G401.6 (cell line): ENCODE results near the gene GC.
"Not testable (repeated sequence)": the region's sequence is repeated elsewhere in the genome, so short reads cannot be mapped to it uniquely, and the experiment has no call there.

Experiments
- FAIRE-seq: peaks from 2 replicates; lab custom pipeline; 2012; peaks lifted over from hg19 to GRCh38; lab: Jason Lieb, UNC

The GC gene

DNA sequence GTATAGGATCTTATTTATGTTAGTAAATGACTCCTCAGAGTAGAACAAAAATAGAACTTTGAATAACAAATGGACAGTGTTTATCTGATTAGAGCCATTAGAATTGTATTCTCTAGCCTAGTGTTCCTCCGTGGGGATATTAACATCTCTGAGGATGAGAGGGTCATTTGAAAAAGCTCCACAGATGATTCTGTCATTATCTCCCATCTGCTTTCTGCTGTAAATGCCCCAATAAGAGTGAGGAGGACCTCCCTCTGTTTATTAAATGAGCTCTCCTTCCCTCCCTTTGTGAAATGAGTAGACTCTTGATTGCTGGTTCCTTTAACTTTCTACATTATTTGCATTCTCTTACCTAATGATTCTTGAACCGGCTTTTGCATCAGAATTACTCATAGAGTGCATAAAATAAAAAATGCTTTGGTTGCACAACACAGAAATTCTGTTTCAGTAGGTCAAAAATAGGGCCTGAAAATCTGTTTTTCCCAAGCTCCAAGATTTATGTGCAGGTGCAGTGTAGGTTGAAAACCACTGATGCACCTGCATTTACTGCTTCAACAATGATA, 18.0 kb downstream of the GC start:
- no peak for FAIRE-seq

- no peak for FAIRE-seq
These were observed 18.5 kb downstream of the GC start for GRCh38 chr4:71765350-71765749.

DNA sequence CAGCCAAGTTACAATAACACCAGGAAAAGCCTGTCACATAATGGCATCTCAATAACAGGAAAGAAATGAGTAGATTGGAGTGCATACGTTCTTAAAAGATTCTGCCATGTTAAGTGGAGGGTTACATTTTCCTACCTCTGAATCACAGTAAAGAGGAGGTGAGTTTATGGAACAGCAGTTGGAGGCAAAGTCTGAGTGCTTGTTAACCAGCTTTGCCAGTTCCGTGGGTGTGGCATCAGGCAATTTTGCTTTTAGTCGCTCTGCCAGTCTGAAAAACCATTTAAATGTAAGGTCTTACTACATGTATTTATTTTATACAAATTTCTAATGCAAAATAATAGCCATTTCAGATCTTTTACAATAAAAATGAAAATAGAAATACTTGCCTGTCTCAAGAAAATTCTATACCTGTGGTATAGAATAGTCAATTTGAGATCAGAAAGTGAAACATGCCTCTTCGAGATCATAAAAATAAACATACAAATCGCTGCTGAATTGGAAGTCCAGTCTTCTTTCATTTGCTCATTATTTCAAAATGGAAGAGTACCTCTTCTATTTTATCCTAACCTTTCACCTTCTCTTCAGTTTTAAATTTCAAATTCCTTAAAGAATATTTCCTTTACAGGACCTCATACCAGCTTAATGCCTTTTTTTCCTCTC, 31.4 kb downstream of the GC start:
- FAIRE-seq = no peak

- FAIRE-seq = no peak
These were observed 34.8 kb downstream of the GC start for GRCh38 chr4:71749008-71749594.

- no peak for FAIRE-seq
These were observed 37.5 kb downstream of the GC start for GRCh38 chr4:71746379-71746778.

DNA sequence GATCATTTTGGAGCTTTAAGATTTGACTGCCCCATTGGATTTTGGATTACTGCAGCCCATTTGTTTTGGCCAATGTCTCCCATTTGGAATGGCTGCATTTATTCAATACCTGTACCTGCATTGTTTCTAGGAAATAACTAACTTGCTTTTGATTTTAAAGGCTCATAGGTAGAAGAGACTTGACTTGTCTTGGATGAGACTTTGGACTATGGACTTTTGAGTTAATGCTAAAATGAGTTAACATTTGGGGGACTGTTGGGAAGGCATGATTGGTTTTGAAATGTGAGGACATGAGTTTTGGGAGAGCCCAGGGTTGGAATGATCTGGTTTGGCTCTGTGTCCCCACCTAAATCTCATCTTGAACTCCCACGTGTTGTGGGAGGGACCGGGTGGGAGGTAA, 45.1 kb downstream of the GC start:
- not testable (repeated sequence) for FAIRE-seq

DNA sequence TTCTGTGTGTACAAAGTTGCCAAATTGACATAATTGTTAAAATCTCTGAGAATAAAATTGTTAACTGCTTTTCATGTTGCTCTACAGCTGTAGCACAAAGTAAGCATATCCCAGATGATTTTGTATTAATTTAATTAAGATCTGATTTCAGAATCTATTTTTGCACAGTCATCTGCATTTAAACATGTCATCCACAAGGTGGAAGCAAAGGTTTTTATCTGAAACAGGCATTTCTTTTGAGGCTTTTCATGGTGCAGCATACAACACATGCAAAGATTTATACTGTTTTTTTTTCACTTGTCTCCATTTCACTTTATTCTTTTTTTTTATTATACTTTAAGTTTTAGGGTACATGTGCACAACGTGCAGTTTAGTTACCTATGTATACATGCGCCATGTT, 51.2 kb downstream of the GC start:
- FAIRE-seq = peak; percentile 87

- no peak for FAIRE-seq
These were observed 51.8 kb downstream of the GC start for GRCh38 chr4:71732066-71732465.

- FAIRE-seq = no peak
These were observed 54.0 kb downstream of the GC start for GRCh38 chr4:71729856-71730255.

DNA sequence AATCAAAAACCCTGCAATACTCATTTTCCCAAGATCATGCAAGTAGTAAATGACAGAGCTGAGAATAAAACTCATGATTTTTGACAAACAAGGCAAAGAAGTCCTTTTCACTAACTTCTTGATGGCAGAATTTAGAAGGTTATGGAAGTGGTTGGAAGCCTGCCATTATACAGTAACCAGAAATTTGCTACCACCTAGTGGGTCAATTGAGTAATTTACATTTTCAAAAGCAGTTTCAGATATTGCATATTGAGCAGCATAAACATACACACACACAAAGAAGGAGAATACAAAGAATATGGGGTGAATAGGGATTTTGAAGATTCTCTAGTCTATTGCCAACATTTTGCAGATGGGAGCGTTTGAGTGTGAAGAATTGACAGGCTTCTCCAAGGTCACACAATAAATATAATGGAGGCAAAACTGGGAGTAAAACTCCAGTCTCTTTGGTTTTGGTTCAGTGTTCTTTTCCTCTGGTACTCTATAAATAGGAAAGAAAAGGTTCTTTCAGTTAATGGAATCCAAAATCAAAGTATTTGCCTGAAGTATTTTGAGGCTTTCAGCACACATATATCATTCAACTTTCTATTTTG, 70.2 kb downstream of the GC start:
- FAIRE-seq = peak; percentile 83

DNA sequence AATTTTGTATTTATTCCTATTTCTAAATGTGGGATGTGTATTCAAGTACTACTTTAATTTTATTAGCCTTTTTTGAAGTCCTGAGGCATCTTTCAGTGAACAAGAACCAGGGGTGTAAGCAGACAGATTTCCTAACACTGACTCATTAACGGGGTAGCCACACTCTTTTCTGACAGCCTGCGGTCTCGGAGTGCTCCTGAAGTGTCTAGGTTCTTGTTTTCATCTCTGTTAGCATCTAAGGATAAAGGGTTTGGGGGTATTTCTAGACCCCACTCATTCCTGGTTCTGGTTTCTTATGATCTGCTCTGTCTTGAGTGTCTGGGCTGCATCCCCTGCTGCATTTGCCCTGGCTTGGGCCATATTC, 71.9 kb downstream of the GC start:
- FAIRE-seq = no peak

- FAIRE-seq = no peak
These were observed 72.6 kb downstream of the GC start for GRCh38 chr4:71711044-71711984.

DNA sequence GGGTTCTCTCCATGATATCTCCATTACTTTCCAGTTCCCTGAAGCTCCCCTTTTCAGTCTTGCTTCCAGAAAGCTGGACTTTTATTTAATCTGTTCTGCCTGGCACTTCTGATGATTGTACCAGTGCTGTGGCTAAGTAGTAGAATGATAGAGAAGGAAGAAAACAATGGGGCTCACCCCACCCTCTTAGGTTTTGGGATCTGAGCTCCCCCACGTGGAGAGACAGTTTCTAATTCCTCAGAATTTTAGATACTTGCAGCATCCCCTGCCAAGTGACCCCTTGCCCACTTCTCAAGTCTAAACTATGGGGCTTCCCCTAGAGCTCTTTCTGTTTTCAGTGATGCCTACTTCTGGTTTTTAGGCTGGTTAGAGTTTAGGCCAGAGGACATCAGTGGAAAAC, 73.9 kb downstream of the GC start:
- FAIRE-seq = no peak

GRCh38 chr4:71698141-71698540, 85.7 kb downstream of the GC start:
- FAIRE-seq = no peak

DNA sequence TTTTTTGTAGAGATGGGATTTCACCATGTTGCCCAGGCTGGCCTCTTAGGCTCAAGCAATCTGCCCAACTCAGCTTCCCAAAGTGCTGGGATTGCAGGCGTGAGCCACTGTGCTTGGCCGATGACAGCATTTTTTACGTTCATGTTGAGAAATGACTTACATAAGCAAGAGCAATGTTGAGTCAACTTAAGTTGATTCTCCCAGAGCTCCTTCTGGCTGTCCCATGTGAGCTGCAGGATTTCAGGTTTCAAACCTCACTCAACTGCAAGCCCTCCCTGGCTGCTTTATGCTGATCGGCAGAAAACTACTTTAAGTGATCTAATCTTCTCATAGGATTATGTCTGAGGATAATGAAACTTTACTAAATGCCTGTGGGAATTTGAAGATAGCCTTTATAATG, 86.8 kb downstream of the GC start:
- FAIRE-seq = no peak

GRCh38 chr4:71694961-71695360, 88.9 kb downstream of the GC start:
- no peak for FAIRE-seq

GRCh38 chr4:71692963-71693362, 90.9 kb downstream of the GC start:
- FAIRE-seq = no peak

DNA sequence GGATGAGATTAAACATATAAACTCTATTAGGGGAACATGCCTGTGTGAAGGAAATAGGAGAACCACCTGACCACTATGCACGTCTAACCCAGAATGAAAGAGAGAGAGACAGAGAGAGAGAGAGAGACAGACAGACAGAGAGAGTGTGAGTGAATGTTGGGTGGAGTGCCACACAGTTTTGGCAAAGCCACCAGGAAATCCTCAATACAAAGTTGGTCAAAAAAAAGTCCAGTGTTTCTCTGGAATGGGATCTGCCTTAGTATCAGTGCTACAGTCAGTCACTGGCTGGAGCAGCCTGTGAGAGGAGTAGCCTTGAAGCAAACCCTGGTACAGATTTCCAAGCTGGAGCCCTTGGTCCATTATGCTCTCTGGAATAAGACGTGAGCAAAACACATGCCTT, 91.7 kb downstream of the GC start:
- no peak for FAIRE-seq
